Pancreas (tissue), 10 donors: ENCODE measurements around the gene SPTY2D1. TPM values are rescaled to one million over a fixed set of nuclear protein-coding genes. Genes with fewer than 3 reads are reported as not detected.
"Not testable (repeated sequence)": the region's sequence is repeated elsewhere in the genome, so short reads cannot be mapped to it uniquely, and the experiment has no call there.

Experiments used
- ATAC-seq, 4 donors: fragments of 200-7000 bp; cut with Tn5 transposase; one replicate each; pipeline versions ENCODE4 v1.8.0 to v1.9.1; 2020; ENCODE audit warnings: mild to moderate bottlenecking in 4 of 4, moderate library complexity in 4 of 4
- DNase-seq, 6 donors: peaks; one replicate each; pipeline ENCODE4 v3.0.0-alpha.2; 2020
- FAIRE-seq: peaks from 2 replicates; lab custom pipeline; 2012; peaks lifted over from hg19 to GRCh38; lab: Jason Lieb, UNC
- H3K27ac ChIP-seq, 4 donors: fragments of 200-600 bp; sonication (generic); 1 replicate in 3 of 4; 2 replicates in 1 of 4; pipeline versions ENCODE4 v1.5.0 to v1.8.0; 2020
- H3K27me3 ChIP-seq, 4 donors: fragments of 200-600 bp; one replicate each; pipeline ENCODE4 v1.8.0; 2021
- H3K36me3 ChIP-seq, 3 donors: fragments of 200-600 bp; sonication (generic) in 1 of 3; one replicate each; pipeline versions ENCODE4 v1.5.0 to v1.8.0; 2020 to 2021
- H3K4me1 ChIP-seq, 3 donors: fragments of 200-600 bp; one replicate each; pipeline ENCODE4 v1.8.0; 2021
- H3K4me3 ChIP-seq, 4 donors: fragments of 200-600 bp; sonication (generic) in 2 of 4; one replicate each; pipeline versions ENCODE4 v1.5.0 to v1.8.0; 2020 to 2021
- H3K9me3 ChIP-seq, 4 donors: fragments of 200-600 bp; one replicate each; pipeline ENCODE4 v1.8.0; 2021
- CTCF ChIP-seq, 4 donors: fragments of 200-600 bp; sonication (generic) in 3 of 4; IDR thresholded peaks; one replicate each; pipeline versions ENCODE4 v1.5.0 to v1.8.0; 2021; ENCODE audit warnings: antibody characterized with exemption in 4 of 4
- WGBS, 2 donors: extraction: QIAGEN DNeasy Blood & Tissue Kit; methylation state at CpG; one replicate each; pipeline ENCODE4 v1.1.7; 2013; 5-methylcytosine and 5-hydroxymethylcytosine counted together
- intact Hi-C, 3 donors: fragments of 100-400 bp; cut with DNase I; formaldehyde crosslinking; loops; one replicate each; pipeline versions ENCODE4 v1.11.1 to v1.14.2; 2022
- polyA plus RNA-seq, 2 donors: library from polyadenylated mRNA; stranded (reverse); fragments of 200-250 nt; gene quantifications; one replicate each; pipeline ENCODE4 v1.2.3, GENCODE V29; 2013
- total RNA-seq, 6 donors: library from RNA; stranded (reverse); fragmentation: NEBNext Ultra II Directional in 4 of 6; extraction: Animal tissue kit (Norgen Biotek cat#: 25700) in 4 of 6; gene quantifications; one replicate each; pipeline versions ENCODE4 v1.2.1 to v1.2.4, GENCODE V29; 2021 to 2023
- donor health status: healthy with polysubstance abuse.
- donor health status: DM: no; HTN: no; CAD: no; lungs with moderate emphysema.
- donor health status: DM: no; HTN: no; CAD: no.
- donor health status: control.
- donor health status: control.
- donor health status: Bipolar disorder and iron deficiency.
- donor health status: DM: yes; HTN: yes; CAD: no.
- donor health status: DM: no; HTN: no; CAD: no.
- donor health status: DM: no; HTN: no; CAD: no.
- donor health status: DM: yes; HTN: yes; CAD: no.

SPTY2D1 gene
- total and polyA plus RNA-seq, 8 donors = 1.7 to 13.6 (median 7.1) TPM

- peaks cover 0 to 26% (median 0%) of the 10 kb centered on the region in 3 donors for H3K4me1 ChIP-seq
- H3K36me3 ChIP-seq = no peaks in the 10 kb centered on the region
- no peak overlapping the region for H3K27ac ChIP-seq
- ATAC-seq (no peak), FAIRE-seq (no peak), DNase-seq (no peak)
- intact Hi-C loops = no loop called here
- no peaks in the 10 kb centered on the region for H3K27me3 ChIP-seq
- no peak overlapping the region for H3K4me3 ChIP-seq
- no peak for TF ChIP-seq CTCF (IDR thresholded peaks at IDR 0.05)
- WGBS, 2 donors = 73 to 74% methylated on average over 2 of the region's 2 CpGs
- no peaks in the 10 kb centered on the region for H3K9me3 ChIP-seq
Measured at GRCh38 chr11:18671246-18671645, 37.1 kb upstream of the SPTY2D1 start.

- peak in 2 of 6 donors; percentile 13 to 40 for DNase-seq
Measured at GRCh38 chr11:18669711-18670110, 35.6 kb upstream of the SPTY2D1 start.

GRCh38 chr11:18669219-18669596, 35.1 kb upstream of the SPTY2D1 start:
- no peaks in the 10 kb centered on the region for H3K9me3 ChIP-seq
- no peaks in the 10 kb centered on the region for H3K27me3 ChIP-seq
- intact Hi-C loops = no loop called here
- no peak for TF ChIP-seq CTCF (IDR thresholded peaks at IDR 0.05)
- peaks cover 0 to 26% (median 0%) of the 10 kb centered on the region in 3 donors for H3K4me1 ChIP-seq
- ATAC-seq (peak in 3 of 4 donors; percentile 43 to 69 (median 49)), DNase-seq (peak in 2 of 6 donors; percentile 9 to 23), FAIRE-seq (no peak)
- H3K27ac ChIP-seq = peak overlapping the region in 2 of 4 donors; percentile 33
- H3K4me3 ChIP-seq = no peak overlapping the region
- H3K36me3 ChIP-seq = no peaks in the 10 kb centered on the region
- 2 to 8% methylated on average over 2 of the region's 2 CpGs for WGBS, 2 donors

More at GRCh38 chr11:18669711-18670110, 35.6 kb upstream of the SPTY2D1 start:
- Histone ChIP-seq H3K27ac (peak overlapping the region in 2 of 4 donors; percentile 33), H3K4me1 (peaks cover 0 to 26% (median 0%) of the 10 kb centered on the region in 3 donors), H3K27me3 (no peaks in the 10 kb centered on the region), H3K36me3 (no peaks in the 10 kb centered on the region), H3K4me3 (no peak overlapping the region), H3K9me3 (no peaks in the 10 kb centered on the region)
- 39 to 46% methylated on average over 4 of the region's 4 CpGs for WGBS, 2 donors
- TF ChIP-seq CTCF (IDR thresholded peaks at IDR 0.05) = no peak
- FAIRE-seq (no peak), ATAC-seq (peak; percentile 15 to 77 (median 68))
- intact Hi-C loops = no loop called here

GRCh38 chr11:18668131-18668530, 34.0 kb upstream of the SPTY2D1 start:
- TF ChIP-seq CTCF (IDR thresholded peaks at IDR 0.05) = no peak
- H3K4me3 ChIP-seq = no peak overlapping the region
- DNase-seq (no peak), FAIRE-seq (no peak), ATAC-seq (peak in 1 of 4 donors; percentile 9)
- no peaks in the 10 kb centered on the region for H3K27me3 ChIP-seq
- H3K27ac ChIP-seq = peak overlapping the region in 1 of 4 donors; percentile 31
- WGBS, 2 donors = 84 to 92% methylated on average over 4 of the region's 4 CpGs
- no peaks in the 10 kb centered on the region for H3K9me3 ChIP-seq
- intact Hi-C loops = no loop called here
- peaks cover 0 to 26% (median 0%) of the 10 kb centered on the region in 3 donors for H3K4me1 ChIP-seq
- no peaks in the 10 kb centered on the region for H3K36me3 ChIP-seq

- intact Hi-C loops, ATAC-seq, H3K36me3 ChIP-seq, H3K27ac ChIP-seq, DNase-seq, H3K27me3 ChIP-seq, H3K9me3 ChIP-seq, FAIRE-seq, H3K4me3 ChIP-seq: not testable (repeated sequence)
- H3K4me1 ChIP-seq = peaks cover 0 to 26% (median 0%) of the 10 kb centered on the region in 3 donors
- WGBS, 2 donors = 71 to 97% methylated on average over 10 of the region's 10 CpGs
Measured at GRCh38 chr11:18665353-18665872, 31.3 kb upstream of the SPTY2D1 start.
